HepG2 (cell line): ENCODE results near the gene NAV1. TPM values are rescaled to one million over a fixed set of nuclear protein-coding genes. Genes with fewer than 3 reads are reported as not detected.

Experiments
- ARID3A ChIP-seq: IDR thresholded peaks from 2 replicates; pipeline ENCODE4 v1.6.1; 2012; ENCODE audit warnings: low read depth, low read length, improper control_type of control experiment
- DPF2 ChIP-seq: sonication (generic); formaldehyde crosslinking; IDR thresholded peaks from 2 replicates; pipeline ENCODE4 v1.4.0; 2020; ENCODE audit warnings: mild to moderate bottlenecking, low read depth, missing genetic modification reagents, borderline replicate concordance
- EP300 ChIP-seq, 3 experiments: sonication (generic) in 1 of 3; formaldehyde crosslinking in 1 of 3; IDR thresholded peaks; 2 replicates each; pipeline versions ENCODE4 v1.5.1 to v1.6.1; 2011 to 2020; ENCODE audit warnings: low read depth in 2 of 3, low read length in 2 of 3, borderline replicate concordance in 1 of 3, improper control_type of control experiment in 1 of 3, mild to moderate bottlenecking in 1 of 3, missing genetic modification reagents in 1 of 3, moderate library complexity in 1 of 3
- FOXO1 ChIP-seq: sonication (generic); formaldehyde crosslinking; IDR thresholded peaks from 2 replicates; pipeline ENCODE4 v1.4.0; 2020; ENCODE audit warnings: missing genetic modification reagents
- FOXP4 ChIP-seq: sonication (generic); formaldehyde crosslinking; IDR thresholded peaks from 2 replicates; pipeline ENCODE4 v1.4.0; 2020; ENCODE audit warnings: missing genetic modification reagents
- GZF1 ChIP-seq: sonication (generic); formaldehyde crosslinking; IDR thresholded peaks from 2 replicates; pipeline ENCODE4 v1.5.1; 2020; ENCODE audit warnings: mild to moderate bottlenecking, missing genetic modification reagents
- HDAC2 ChIP-seq: sonication (generic); formaldehyde crosslinking; IDR thresholded peaks from 2 replicates; pipeline ENCODE4 v1.4.0; 2020; ENCODE audit warnings: missing genetic modification reagents
- KDM6A ChIP-seq: IDR thresholded peaks from 2 replicates; pipeline ENCODE4 v1.6.1; 2016; ENCODE audit warnings: low read depth
- MEIS2 ChIP-seq: sonication (generic); formaldehyde crosslinking; IDR thresholded peaks from 2 replicates; pipeline ENCODE4 v1.9.0; 2021; ENCODE audit warnings: mild to moderate bottlenecking, missing genetic modification reagents
- NFATC3 ChIP-seq: sonication (generic); formaldehyde crosslinking; IDR thresholded peaks from 2 replicates; pipeline ENCODE4 v1.5.1; 2020; ENCODE audit warnings: mild to moderate bottlenecking, missing genetic modification reagents
- NR2F2 ChIP-seq: IDR thresholded peaks from 2 replicates; pipeline ENCODE4 v1.6.1; 2012; ENCODE audit warnings: low read depth, inconsistent platforms, borderline replicate concordance
- SKIL ChIP-seq: sonication (generic); formaldehyde crosslinking; IDR thresholded peaks from 2 replicates; pipeline ENCODE4 v1.8.0; 2022; ENCODE audit warnings: missing genetic modification reagents, mild to moderate bottlenecking, moderate library complexity, borderline replicate concordance
- SP5 ChIP-seq: IDR thresholded peaks from 2 replicates; pipeline ENCODE4 v1.6.1; 2016; ENCODE audit warnings: low read depth, borderline replicate concordance
- SRF ChIP-seq: IDR thresholded peaks from 2 replicates; pipeline ENCODE4 v1.6.1; 2011; ENCODE audit warnings: mild to moderate bottlenecking, low read depth, low read length, moderate library complexity
- TFAP4 ChIP-seq: sonication (generic); IDR thresholded peaks from 2 replicates; pipeline ENCODE4 v1.6.1; 2016; ENCODE audit warnings: low read depth, borderline replicate concordance
- ZFX ChIP-seq: sonication (generic); formaldehyde crosslinking; IDR thresholded peaks from 2 replicates; pipeline ENCODE4 v1.4.0; 2020; ENCODE audit warnings: mild to moderate bottlenecking, low read depth, missing genetic modification reagents, moderate library complexity
- ZNF10 ChIP-seq: sonication (generic); formaldehyde crosslinking; IDR thresholded peaks from 2 replicates; pipeline ENCODE4 v1.4.0; 2020; ENCODE audit warnings: mild to moderate bottlenecking, low read depth, missing genetic modification reagents, borderline replicate concordance
- ZNF549 ChIP-seq: sonication (generic); formaldehyde crosslinking; IDR thresholded peaks from 2 replicates; pipeline ENCODE4 v1.5.0; 2020; ENCODE audit warnings: missing genetic modification reagents
- ZNF691 ChIP-seq: sonication (generic); formaldehyde crosslinking; IDR thresholded peaks from 2 replicates; pipeline ENCODE4 v1.4.0; 2020; ENCODE audit warnings: missing genetic modification reagents, low read depth, mild to moderate bottlenecking, borderline replicate concordance
- ZNF777 ChIP-seq: sonication (generic); formaldehyde crosslinking; IDR thresholded peaks from 2 replicates; pipeline ENCODE4 v1.4.0; 2020; ENCODE audit warnings: missing genetic modification reagents
- polyA plus RNA-seq, 8 experiments: library from polyadenylated mRNA; depleted of rRNA in 3 of 8; stranded (reverse) in 7 of 8; unstranded in 1 of 8; fragments of >200 nt; fragmentation: Illumina TruSeq in 4 of 8; extraction: Trizol in 4 of 8; gene quantifications; 2 replicates each; pipeline versions ENCODE4 v1.2.1 to v1.2.3, GENCODE V29; 2011 to 2016; ENCODE audit warnings: low read depth in 4 of 8, missing spikeins in 1 of 8, mixed read lengths in 1 of 8; ENCODE audit not compliant: insufficient read depth in 1 of 8
- total RNA-seq, 5 experiments: library from RNA; depleted of rRNA; stranded (reverse); fragments of >200 nt; fragmentation: Illumina TruSeq; extraction: Trizol; gene quantifications; 2 replicates each; pipeline ENCODE4 v1.2.3, GENCODE V29; 2016; ENCODE audit warnings: low read depth in 1 of 5

NAV1 gene
- total and polyA plus RNA-seq, 2 of the 13 experiments (the other 11 are each of a cell fraction or from before 2014, with no cell fraction given): not detected

GRCh38 chr1:201493757-201494617, 44.9 kb upstream of the NAV1 start (continued):
- TF ChIP-seq EP300 (IDR thresholded peaks at IDR 0.05; ENCODE audit: low read depth in 2 of 2, low read length in 2 of 2) (0 out of 4 replicates have a peak, but pooled peaks of 1 of the 2 experiments have one; percentile 11), EP300 (CRISPR knock-in tag; IDR thresholded peaks at IDR 0.05; ENCODE audit: borderline replicate concordance) (no peak), FOXO1 (CRISPR knock-in tag) (0 out of 2 replicates have a peak, but pooled peaks have one; percentile 58), SRF (peak; percentile 27; the same call in 1 of the 2 replicates), NFATC3 (CRISPR knock-in tag) (no peak), MEIS2 (CRISPR knock-in tag) (peak; percentile 85), HDAC2 (CRISPR knock-in tag) (peak; percentile 38), ZNF10 (no peak), ARID3A (no peak), ZNF549 (CRISPR knock-in tag) (no peak), SKIL (0 out of 2 replicates have a peak, but pooled peaks have one; percentile 14), TFAP4 (peak; percentile 48; the same call in 1 of the 2 replicates), DPF2 (0 out of 2 replicates have a peak, but pooled peaks have one; percentile 49), ZNF691 (0 out of 2 replicates have a peak, but pooled peaks have one; percentile 23), SP5 (0 out of 2 replicates have a peak, but pooled peaks have one; percentile 40), ZNF777 (CRISPR knock-in tag) (no peak), ZFX (peak; percentile 30; the same call in 1 of the 2 replicates), FOXP4 (CRISPR knock-in tag) (0 out of 2 replicates have a peak, but pooled peaks have one; percentile 60), GZF1 (CRISPR knock-in tag) (no peak), NR2F2 (0 out of 2 replicates have a peak, but pooled peaks have one; percentile 22), KDM6A (no peak)
